Lung (tissue), 12 donors: ENCODE data around the gene HIF3A. TPM values are rescaled to one million over a fixed set of nuclear protein-coding genes. Genes with fewer than 3 reads are reported as not detected.

Experiments used
- ATAC-seq: fragments of 200-7000 bp; cut with Tn5 transposase; one replicate; pipeline ENCODE4 v1.9.1; 2020; ENCODE audit warnings: moderate number of reproducible peaks; ENCODE audit not compliant: insufficient read depth, low FRiP score
- DNase-seq, 3 donors: peaks; one replicate each; pipeline ENCODE4 v3.0.0-alpha.2; 2013 to 2017
- H3K27ac ChIP-seq, 2 donors: one replicate each; pipeline ENCODE4 v1.5.1; 2013; ENCODE audit warnings: mild to moderate bottlenecking in 2 of 2, moderate library complexity in 2 of 2, control low read depth in 1 of 2, inconsistent platforms in 1 of 2, low read depth in 1 of 2, low read length in 1 of 2
- H3K27me3 ChIP-seq, 3 donors: one replicate each; pipeline ENCODE4 v1.5.1; 2013; ENCODE audit warnings: low read length in 2 of 3; ENCODE audit not compliant: control insufficient read depth in 3 of 3, insufficient read depth in 3 of 3
- H3K36me3 ChIP-seq, 4 donors: one replicate each; pipeline ENCODE4 v1.5.1; 2013; ENCODE audit warnings: low read length in 4 of 4, mild to moderate bottlenecking in 1 of 4, moderate library complexity in 1 of 4; ENCODE audit not compliant: control insufficient read depth in 4 of 4, insufficient read depth in 4 of 4
- H3K4me1 ChIP-seq, 5 donors: one replicate each; pipeline ENCODE4 v1.5.1; 2013; ENCODE audit warnings: low read length in 5 of 5, mild to moderate bottlenecking in 2 of 5, moderate library complexity in 1 of 5; ENCODE audit not compliant: control insufficient read depth in 5 of 5, insufficient read depth in 5 of 5
- H3K4me3 ChIP-seq: one replicate; pipeline ENCODE4 v1.5.1; 2013; ENCODE audit warnings: mild to moderate bottlenecking, control low read depth, moderate library complexity
- H3K9ac ChIP-seq, 2 donors: one replicate each; pipeline ENCODE4 v1.5.1; 2013; ENCODE audit warnings: low read length in 2 of 2, control low read depth in 1 of 2; ENCODE audit not compliant: insufficient read depth in 1 of 2
- H3K9me3 ChIP-seq, 4 donors: one replicate each; pipeline ENCODE4 v1.5.1; 2013; ENCODE audit warnings: low read length in 3 of 4, mild to moderate bottlenecking in 1 of 4, moderate library complexity in 1 of 4; ENCODE audit not compliant: control insufficient read depth in 4 of 4, insufficient read depth in 3 of 4
- CTCF ChIP-seq: IDR thresholded peaks from 2 replicates; pipeline ENCODE4 v1.5.1; 2012; ENCODE audit warnings: mild to moderate bottlenecking; ENCODE audit errors: control extremely low read depth, extremely low read depth
- WGBS, 2 donors: extraction: QIAGEN DNeasy Blood & Tissue Kit; methylation state at CpG; one replicate each; pipeline ENCODE4 v1.1.7; 2013; 5-methylcytosine and 5-hydroxymethylcytosine counted together
- polyA plus RNA-seq, 2 donors: library from polyadenylated mRNA; stranded (reverse); fragments of 200-250 nt; gene quantifications; one replicate each; pipeline ENCODE4 v1.2.1, GENCODE V29; 2013
- total RNA-seq, 2 donors: library from RNA; depleted of rRNA in 1 of 2; stranded (reverse); fragments of >200 nt in 1 of 2; gene quantifications; one replicate each; pipeline ENCODE4 v1.2.1, GENCODE V29; 2014 to 2021
- donor health status: control.
- donor health status: control.
- donor health status: Bipolar disorder and iron deficiency.
- donor health status: healthy.
- donor health status: DM: yes; HTN: yes; CAD: no.

HIF3A gene
- total and polyA plus RNA-seq, 4 donors = 24.1 to 315 (median 63.4) TPM

GRCh38 chr19:46340051-46340659 is 43.3 kb downstream of the HIF3A start:
- Histone ChIP-seq H3K36me3 (peaks cover 7 to 29% (median 25%) of the 10 kb centered on the region in 4 donors), H3K4me3 (no peak overlapping the region), H3K4me1 (no peaks in the 10 kb centered on the region), H3K27ac (peak overlapping the region in 1 of 2 donors; percentile 24), H3K9ac (no peak overlapping the region), H3K27me3 (no peaks in the 10 kb centered on the region), H3K9me3 (no peaks in the 10 kb centered on the region)
- WGBS, 2 donors = 95 to 98% methylated on average over 11 of the region's 11 CpGs
- TF ChIP-seq CTCF = no peak
- no peak for ATAC-seq
- DNase-seq = no peak

GRCh38 chr19:46341937-46342336 is 45.1 kb downstream of the HIF3A start:
- H3K9me3 ChIP-seq = no peaks in the 10 kb centered on the region
- no peak for TF ChIP-seq CTCF
- peaks cover 6 to 27% (median 20%) of the 10 kb centered on the region in 4 donors for H3K36me3 ChIP-seq
- no peak for DNase-seq
- no peak overlapping the region for H3K4me3 ChIP-seq
- no peak for ATAC-seq
- no peak overlapping the region for H3K27ac ChIP-seq
- peaks cover 0 to 2% (median 0%) of the 10 kb centered on the region in 5 donors for H3K4me1 ChIP-seq
- H3K27me3 ChIP-seq = no peaks in the 10 kb centered on the region
- 89 to 94% methylated on average over 3 of the region's 3 CpGs for WGBS, 2 donors
- no peak overlapping the region for H3K9ac ChIP-seq

- Histone ChIP-seq H3K36me3 (peaks cover 4 to 18% (median 9%) of the 10 kb centered on the region in 4 donors), H3K27ac (no peak overlapping the region), H3K4me3 (no peak overlapping the region), H3K9me3 (no peaks in the 10 kb centered on the region), H3K4me1 (peaks cover under 1 to 21% (median 9%) of the 10 kb centered on the region in 5 donors), H3K9ac (no peak overlapping the region), H3K27me3 (no peaks in the 10 kb centered on the region)
- WGBS, 2 donors = 46 to 78% methylated on average over 1 of the region's 1 CpG
- ATAC-seq (no peak), DNase-seq (no peak)
- TF ChIP-seq CTCF = no peak
These were observed 47.5 kb downstream of the HIF3A start for GRCh38 chr19:46344363-46344762.

GRCh38 chr19:46345157-46345556 is 48.3 kb downstream of the HIF3A start:
- 91 to 93% methylated on average over 5 of the region's 5 CpGs for WGBS, 2 donors
- Histone ChIP-seq H3K27me3 (no peaks in the 10 kb centered on the region), H3K9ac (no peak overlapping the region), H3K27ac (no peak overlapping the region), H3K4me1 (peaks cover 7 to 26% (median 11%) of the 10 kb centered on the region in 5 donors), H3K36me3 (peaks cover 4 to 16% (median 5%) of the 10 kb centered on the region in 4 donors), H3K9me3 (no peaks in the 10 kb centered on the region), H3K4me3 (no peak overlapping the region)
- TF ChIP-seq CTCF = no peak
- ATAC-seq (no peak), DNase-seq (no peak)
